Vagina (tissue), 2 donors: ENCODE results near the gene TRAPPC3L. TPM values are rescaled to one million over a fixed set of nuclear protein-coding genes. Genes with fewer than 3 reads are reported as not detected.

Source experiments
- DNase-seq, 2 donors: peaks; one replicate each; pipeline ENCODE4 v3.0.0-alpha.2; 2017; ENCODE audit errors: extremely low spot score in 2 of 2
- H3K27ac ChIP-seq: fragments of 200-600 bp; sonication (generic); one replicate; pipeline ENCODE4 v1.5.1; 2019
- H3K27me3 ChIP-seq: fragments of 200-600 bp; sonication (generic); one replicate; pipeline ENCODE4 v1.5.1; 2019
- H3K36me3 ChIP-seq, 2 donors: fragments of 200-600 bp; sonication (generic); one replicate each; pipeline ENCODE4 v1.5.1; 2017 to 2019
- H3K4me1 ChIP-seq: fragments of 200-600 bp; sonication (generic); one replicate; pipeline ENCODE4 v1.5.1; 2019
- H3K4me3 ChIP-seq, 2 donors: fragments of 200-600 bp; sonication (generic); 1 replicate in 1 of 2; 2 replicates in 1 of 2; pipeline ENCODE4 v1.5.1; 2016 to 2019
- H3K9me3 ChIP-seq: fragments of 200-600 bp; sonication (generic); one replicate; pipeline ENCODE4 v1.5.1; 2019
- CTCF ChIP-seq, 3 experiments: fragments of 450-650 bp in 2 of 3; fragments of 200-600 bp in 1 of 3; sonication (generic) in 1 of 3; IDR thresholded peaks; one replicate each; pipeline ENCODE4 v1.5.1; 2017 to 2019; ENCODE audit warnings: antibody characterized with exemption in 3 of 3, mild to moderate bottlenecking in 2 of 3, moderate library complexity in 2 of 3
- POLR2A ChIP-seq, 2 donors: fragments of 450-650 bp; IDR thresholded peaks; one replicate each; pipeline ENCODE4 v1.6.1; 2017; ENCODE audit warnings: antibody characterized with exemption in 2 of 2, mild to moderate bottlenecking in 2 of 2, moderate library complexity in 2 of 2
- POLR2AphosphoS5 ChIP-seq, 2 donors: sonication (generic); formaldehyde crosslinking; IDR thresholded peaks; one replicate each; pipeline ENCODE4 v1.9.0; 2017; ENCODE audit warnings: antibody characterized with exemption in 2 of 2, mild to moderate bottlenecking in 2 of 2, low read depth in 1 of 2; ENCODE audit not compliant: insufficient read depth in 1 of 2
- intact Hi-C: fragments of 100-400 bp; cut with DNase I; formaldehyde crosslinking; loops from one replicate; pipeline ENCODE4 v1.15.1; 2023
- total RNA-seq: library from RNA; depleted of rRNA; stranded (reverse); fragments of >200 nt; gene quantifications from one replicate; pipeline ENCODE4 v1.2.3, GENCODE V29; 2016

TRAPPC3L gene
- total RNA-seq, 1 donor from 2014 or later: not detected

DNA sequence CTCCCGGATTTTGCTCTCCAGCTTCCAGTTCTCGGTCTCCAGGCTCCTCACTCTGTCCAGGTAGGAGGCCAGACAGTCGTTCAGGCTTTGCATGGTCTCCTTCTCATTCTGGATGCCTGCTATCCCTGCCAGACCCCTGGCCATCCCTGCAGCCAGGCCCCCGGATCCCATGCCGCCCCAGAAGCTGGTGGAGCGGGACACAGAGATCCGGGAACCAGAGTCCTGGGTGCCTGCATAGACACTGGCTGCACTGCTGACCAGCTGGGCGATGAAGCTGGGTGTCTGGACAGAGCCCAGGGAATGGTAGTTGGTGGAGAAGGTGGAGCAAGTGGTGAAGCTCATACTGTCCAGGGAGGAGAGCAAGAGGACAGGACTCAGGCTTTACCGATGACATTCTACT lies 87.2 kb downstream of the TRAPPC3L start:
- no peak overlapping the region for H3K27ac ChIP-seq
- DNase-seq: no peak
- H3K36me3 ChIP-seq: no peaks in the 10 kb centered on the region
- intact Hi-C loops: no loop called here
- no peaks in the 10 kb centered on the region for H3K9me3 ChIP-seq
- no peak for TF ChIP-seq CTCF (IDR thresholded peaks at IDR 0.05)
- TF ChIP-seq POLR2A (IDR thresholded peaks at IDR 0.05): no peak
- TF ChIP-seq POLR2AphosphoS5 (IDR thresholded peaks at IDR 0.05; ENCODE audit: insufficient read depth in 1 of 2, low read depth in 1 of 2): no peak
- H3K4me1 ChIP-seq: no peaks in the 10 kb centered on the region
- no peaks in the 10 kb centered on the region for H3K27me3 ChIP-seq
- no peak overlapping the region for H3K4me3 ChIP-seq

DNA sequence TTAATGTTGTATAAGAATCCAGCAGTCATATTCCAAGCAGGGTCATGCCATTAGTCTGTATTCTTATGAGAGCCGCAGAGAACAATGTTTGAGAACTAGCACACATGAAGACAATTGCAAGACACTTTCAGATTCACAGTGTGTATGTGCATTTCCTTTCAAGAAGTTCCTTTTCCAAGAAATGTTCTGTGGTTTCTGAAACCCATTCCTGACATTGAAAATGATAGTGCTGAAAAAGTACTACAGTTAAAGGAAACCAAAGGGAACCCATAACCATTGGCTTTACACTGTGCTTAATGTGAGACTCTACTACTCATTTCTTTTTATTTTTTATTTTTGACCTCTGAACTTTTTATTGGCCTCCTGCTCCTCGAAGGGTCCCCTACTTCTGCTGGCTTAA lies 88.6 kb downstream of the TRAPPC3L start:
- Histone ChIP-seq H3K4me3 (no peak overlapping the region), H3K27me3 (no peaks in the 10 kb centered on the region), H3K36me3 (no peaks in the 10 kb centered on the region), H3K27ac (no peak overlapping the region), H3K4me1 (no peaks in the 10 kb centered on the region), H3K9me3 (no peaks in the 10 kb centered on the region)
- TF ChIP-seq POLR2AphosphoS5 (IDR thresholded peaks at IDR 0.05; ENCODE audit: insufficient read depth in 1 of 2, low read depth in 1 of 2): no peak
- TF ChIP-seq CTCF (IDR thresholded peaks at IDR 0.05): no peak
- no peak for TF ChIP-seq POLR2A (IDR thresholded peaks at IDR 0.05)
- intact Hi-C loops: no loop called here
- no peak for DNase-seq

DNA sequence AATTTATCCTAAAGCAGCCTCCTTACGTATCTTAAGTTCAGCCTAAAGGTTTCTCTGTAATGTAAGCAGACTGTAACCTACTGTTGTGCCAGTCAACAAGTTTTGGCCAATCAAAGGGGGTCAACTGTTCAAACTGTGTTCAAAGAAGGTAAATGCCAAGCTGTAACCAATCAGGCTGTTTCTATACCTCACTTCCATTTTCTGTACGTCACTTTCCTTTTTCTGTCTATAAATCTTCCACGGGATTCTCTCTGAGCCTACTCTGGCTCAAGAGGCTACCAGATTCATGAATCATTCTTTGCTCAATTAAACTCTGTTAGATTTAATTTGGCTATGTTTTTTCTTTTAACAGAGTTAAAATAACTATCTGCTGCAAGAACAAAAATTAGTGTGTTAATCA lies 89.4 kb downstream of the TRAPPC3L start:
- intact Hi-C loops: no loop called here
- TF ChIP-seq POLR2A (IDR thresholded peaks at IDR 0.05): no peak
- no peak for TF ChIP-seq POLR2AphosphoS5 (IDR thresholded peaks at IDR 0.05; ENCODE audit: insufficient read depth in 1 of 2, low read depth in 1 of 2)
- TF ChIP-seq CTCF (IDR thresholded peaks at IDR 0.05): no peak
- Histone ChIP-seq H3K9me3 (no peaks in the 10 kb centered on the region), H3K4me1 (no peaks in the 10 kb centered on the region), H3K36me3 (no peaks in the 10 kb centered on the region), H3K27ac (no peak overlapping the region), H3K27me3 (no peaks in the 10 kb centered on the region), H3K4me3 (no peak overlapping the region)
- no peak for DNase-seq

GRCh38 chr6:116452531-116452930 lies 93.0 kb downstream of the TRAPPC3L start:
- no peaks in the 10 kb centered on the region for H3K27me3 ChIP-seq
- H3K27ac ChIP-seq: no peak overlapping the region
- no peak for DNase-seq
- no peak overlapping the region for H3K4me3 ChIP-seq
- TF ChIP-seq POLR2A (IDR thresholded peaks at IDR 0.05): no peak
- TF ChIP-seq POLR2AphosphoS5 (IDR thresholded peaks at IDR 0.05; ENCODE audit: insufficient read depth in 1 of 2, low read depth in 1 of 2): no peak
- TF ChIP-seq CTCF (IDR thresholded peaks at IDR 0.05): no peak
- intact Hi-C loops: no loop called here
- H3K4me1 ChIP-seq: no peaks in the 10 kb centered on the region
- no peaks in the 10 kb centered on the region for H3K9me3 ChIP-seq
- no peaks in the 10 kb centered on the region for H3K36me3 ChIP-seq

GRCh38 chr6:116451916-116452315 lies 93.6 kb downstream of the TRAPPC3L start:
- no peak overlapping the region for H3K4me3 ChIP-seq
- peaks cover 4% of the 10 kb centered on the region for H3K4me1 ChIP-seq
- H3K36me3 ChIP-seq: no peaks in the 10 kb centered on the region
- TF ChIP-seq POLR2A (IDR thresholded peaks at IDR 0.05) (no peak), CTCF (IDR thresholded peaks at IDR 0.05) (no peak), POLR2AphosphoS5 (IDR thresholded peaks at IDR 0.05; ENCODE audit: insufficient read depth in 1 of 2, low read depth in 1 of 2) (no peak)
- intact Hi-C loops: no loop called here
- no peaks in the 10 kb centered on the region for H3K27me3 ChIP-seq
- H3K9me3 ChIP-seq: no peaks in the 10 kb centered on the region
- no peak overlapping the region for H3K27ac ChIP-seq
- DNase-seq: no peak
